ENCODE data around the gene MAP3K20.

MAP3K20 gene

GRCh38 chr2:173229086-173229485 is 153.4 kb downstream of the MAP3K20 start:
- Histone ChIP-seq H3K4me1 (ENCODE audit: control insufficient read depth, insufficient read depth, low read length) (no peaks in the 10 kb centered on the region), H3K9ac (ENCODE audit: low read length) (no peak overlapping the region), H3K4me3 (ENCODE audit: low read length) (no peak overlapping the region), H3K27me3 (ENCODE audit: control insufficient read depth, insufficient read depth, low read length) (no peaks in the 10 kb centered on the region), H3K27ac (ENCODE audit: low read depth, low read length) (no peak overlapping the region), H3K36me3 (ENCODE audit: control insufficient read depth, insufficient read depth, low read length) (peaks cover 2% of the 10 kb centered on the region)

GRCh38 chr2:173230181-173230580 is 154.5 kb downstream of the MAP3K20 start:
- H3K4me3 ChIP-seq (ENCODE audit: low read length): no peak overlapping the region
- no peaks in the 10 kb centered on the region for H3K27me3 ChIP-seq (ENCODE audit: control insufficient read depth, insufficient read depth, low read length)
- H3K4me1 ChIP-seq (ENCODE audit: control insufficient read depth, insufficient read depth, low read length): no peaks in the 10 kb centered on the region
- H3K36me3 ChIP-seq (ENCODE audit: control insufficient read depth, insufficient read depth, low read length): peaks cover 2% of the 10 kb centered on the region
- H3K27ac ChIP-seq (ENCODE audit: low read depth, low read length): no peak overlapping the region
- H3K9ac ChIP-seq (ENCODE audit: low read length): no peak overlapping the region

- Histone ChIP-seq H3K27me3 (ENCODE audit: control insufficient read depth, insufficient read depth, low read length) (no peaks in the 10 kb centered on the region), H3K9ac (ENCODE audit: low read length) (no peak overlapping the region), H3K4me1 (ENCODE audit: control insufficient read depth, insufficient read depth, low read length) (no peaks in the 10 kb centered on the region), H3K36me3 (ENCODE audit: control insufficient read depth, insufficient read depth, low read length) (peaks cover 2% of the 10 kb centered on the region), H3K4me3 (ENCODE audit: low read length) (no peak overlapping the region), H3K27ac (ENCODE audit: low read depth, low read length) (no peak overlapping the region)
Measured at GRCh38 chr2:173231042-173231441, 155.4 kb downstream of the MAP3K20 start.

GRCh38 chr2:173231465-173231864 is 155.8 kb downstream of the MAP3K20 start:
- Histone ChIP-seq H3K4me1 (ENCODE audit: control insufficient read depth, insufficient read depth, low read length) (no peaks in the 10 kb centered on the region), H3K4me3 (ENCODE audit: low read length) (no peak overlapping the region), H3K36me3 (ENCODE audit: control insufficient read depth, insufficient read depth, low read length) (peaks cover 2% of the 10 kb centered on the region), H3K9ac (ENCODE audit: low read length) (no peak overlapping the region), H3K27ac (ENCODE audit: low read depth, low read length) (no peak overlapping the region), H3K27me3 (ENCODE audit: control insufficient read depth, insufficient read depth, low read length) (no peaks in the 10 kb centered on the region)

GRCh38 chr2:173232956-173233744 is 157.5 kb downstream of the MAP3K20 start:
- Histone ChIP-seq H3K4me3 (ENCODE audit: low read length) (no peak overlapping the region), H3K9ac (ENCODE audit: low read length) (no peak overlapping the region)

GRCh38 chr2:173235947-173236803 is 160.5 kb downstream of the MAP3K20 start:
- Histone ChIP-seq H3K4me1 (ENCODE audit: control insufficient read depth, insufficient read depth, low read length) (no peaks in the 10 kb centered on the region), H3K36me3 (ENCODE audit: control insufficient read depth, insufficient read depth, low read length) (peaks cover 2% of the 10 kb centered on the region)

More at GRCh38 chr2:173232956-173233744, 157.5 kb downstream of the MAP3K20 start:
- no peaks in the 10 kb centered on the region for H3K4me1 ChIP-seq (ENCODE audit: control insufficient read depth, insufficient read depth, low read length)
- no peak overlapping the region for H3K27ac ChIP-seq (ENCODE audit: low read depth, low read length)
- H3K36me3 ChIP-seq (ENCODE audit: control insufficient read depth, insufficient read depth, low read length): peaks cover 2% of the 10 kb centered on the region
- no peaks in the 10 kb centered on the region for H3K27me3 ChIP-seq (ENCODE audit: control insufficient read depth, insufficient read depth, low read length)

GRCh38 chr2:173238385-173238784 is 162.7 kb downstream of the MAP3K20 start:
- H3K4me1 ChIP-seq (ENCODE audit: control insufficient read depth, insufficient read depth, low read length): no peaks in the 10 kb centered on the region
- no peak overlapping the region for H3K27ac ChIP-seq (ENCODE audit: low read depth, low read length)
- H3K4me3 ChIP-seq (ENCODE audit: low read length): no peak overlapping the region

More at GRCh38 chr2:173235947-173236803, 160.5 kb downstream of the MAP3K20 start:
- Histone ChIP-seq H3K27me3 (ENCODE audit: control insufficient read depth, insufficient read depth, low read length) (no peaks in the 10 kb centered on the region), H3K27ac (ENCODE audit: low read depth, low read length) (no peak overlapping the region), H3K9ac (ENCODE audit: low read length) (no peak overlapping the region), H3K4me3 (ENCODE audit: low read length) (no peak overlapping the region)

GRCh38 chr2:173238831-173239230 is 163.2 kb downstream of the MAP3K20 start:
- H3K27ac ChIP-seq (ENCODE audit: low read depth, low read length): no peak overlapping the region
- H3K4me3 ChIP-seq (ENCODE audit: low read length): no peak overlapping the region
- no peak overlapping the region for H3K9ac ChIP-seq (ENCODE audit: low read length)
- H3K27me3 ChIP-seq (ENCODE audit: control insufficient read depth, insufficient read depth, low read length): no peaks in the 10 kb centered on the region
- no peaks in the 10 kb centered on the region for H3K36me3 ChIP-seq (ENCODE audit: control insufficient read depth, insufficient read depth, low read length)
- H3K4me1 ChIP-seq (ENCODE audit: control insufficient read depth, insufficient read depth, low read length): no peaks in the 10 kb centered on the region

More at GRCh38 chr2:173238385-173238784, 162.7 kb downstream of the MAP3K20 start:
- Histone ChIP-seq H3K36me3 (ENCODE audit: control insufficient read depth, insufficient read depth, low read length) (no peaks in the 10 kb centered on the region), H3K9ac (ENCODE audit: low read length) (no peak overlapping the region), H3K27me3 (ENCODE audit: control insufficient read depth, insufficient read depth, low read length) (no peaks in the 10 kb centered on the region)

GRCh38 chr2:173239644-173240043 is 164.0 kb downstream of the MAP3K20 start:
- Histone ChIP-seq H3K9ac (ENCODE audit: low read length) (no peak overlapping the region), H3K36me3 (ENCODE audit: control insufficient read depth, insufficient read depth, low read length) (no peaks in the 10 kb centered on the region), H3K4me3 (ENCODE audit: low read length) (no peak overlapping the region), H3K27ac (ENCODE audit: low read depth, low read length) (no peak overlapping the region), H3K27me3 (ENCODE audit: control insufficient read depth, insufficient read depth, low read length) (no peaks in the 10 kb centered on the region), H3K4me1 (ENCODE audit: control insufficient read depth, insufficient read depth, low read length) (no peaks in the 10 kb centered on the region)

- Histone ChIP-seq H3K9ac (ENCODE audit: low read length) (no peak overlapping the region), H3K27ac (ENCODE audit: low read depth, low read length) (no peak overlapping the region), H3K27me3 (ENCODE audit: control insufficient read depth, insufficient read depth, low read length) (no peaks in the 10 kb centered on the region), H3K36me3 (ENCODE audit: control insufficient read depth, insufficient read depth, low read length) (no peaks in the 10 kb centered on the region), H3K4me3 (ENCODE audit: low read length) (no peak overlapping the region), H3K4me1 (ENCODE audit: control insufficient read depth, insufficient read depth, low read length) (no peaks in the 10 kb centered on the region)
Measured at GRCh38 chr2:173240083-173240482, 164.4 kb downstream of the MAP3K20 start.

- H3K36me3 ChIP-seq (ENCODE audit: control insufficient read depth, insufficient read depth, low read length): no peaks in the 10 kb centered on the region
- H3K4me3 ChIP-seq (ENCODE audit: low read length): no peak overlapping the region
- no peak overlapping the region for H3K27ac ChIP-seq (ENCODE audit: low read depth, low read length)
- H3K27me3 ChIP-seq (ENCODE audit: control insufficient read depth, insufficient read depth, low read length): no peaks in the 10 kb centered on the region
- no peaks in the 10 kb centered on the region for H3K4me1 ChIP-seq (ENCODE audit: control insufficient read depth, insufficient read depth, low read length)
- no peak overlapping the region for H3K9ac ChIP-seq (ENCODE audit: low read length)
Measured at GRCh38 chr2:173241643-173242042, 166.0 kb downstream of the MAP3K20 start.

GRCh38 chr2:173247156-173247555 is 171.5 kb downstream of the MAP3K20 start:
- Histone ChIP-seq H3K4me3 (ENCODE audit: low read length) (no peak overlapping the region), H3K9ac (ENCODE audit: low read length) (no peak overlapping the region), H3K27me3 (ENCODE audit: control insufficient read depth, insufficient read depth, low read length) (no peaks in the 10 kb centered on the region), H3K27ac (ENCODE audit: low read depth, low read length) (no peak overlapping the region), H3K4me1 (ENCODE audit: control insufficient read depth, insufficient read depth, low read length) (no peaks in the 10 kb centered on the region), H3K36me3 (ENCODE audit: control insufficient read depth, insufficient read depth, low read length) (no peaks in the 10 kb centered on the region)

All from rectal smooth muscle tissue (tissue), 1 donor.